RWPE2 (cell line): ENCODE results near the gene CHKB.

Experiments
- ATAC-seq: fragments of 200-7000 bp; cut with Tn5 transposase; 3 replicates; pipeline ENCODE4 v1.9.1; 2021; ENCODE audit warnings: low read depth
- DNase-seq: peaks from one replicate; pipeline ENCODE4 v3.0.0-alpha.2; 2020; ENCODE audit warnings: low spot score
- H3K27ac ChIP-seq: fragments of 450-650 bp; 2 replicates; pipeline ENCODE4 v1.5.1; 2017; ENCODE audit warnings: mild to moderate bottlenecking; ENCODE audit not compliant: poor library complexity, severe bottlenecking
- H3K27me3 ChIP-seq: fragments of 250-450 bp; sonication (Bioruptor Pico); 2 replicates; pipeline ENCODE4 v1.5.1; 2021; ENCODE audit warnings: mild to moderate bottlenecking, moderate library complexity; ENCODE audit not compliant: insufficient read depth, poor library complexity, severe bottlenecking
- H3K36me3 ChIP-seq: fragments of 250-450 bp; sonication (Bioruptor Pico); 2 replicates; pipeline ENCODE4 v1.5.1; 2020; ENCODE audit warnings: low read depth, mild to moderate bottlenecking, moderate library complexity
- H3K4me1 ChIP-seq: fragments of 250-450 bp; sonication (Bioruptor Pico); 2 replicates; pipeline ENCODE4 v1.5.1; 2021; ENCODE audit warnings: mild to moderate bottlenecking, moderate library complexity; ENCODE audit not compliant: insufficient read depth, poor library complexity, severe bottlenecking
- H3K4me3 ChIP-seq: fragments of 250-450 bp; sonication (Bioruptor Pico); 2 replicates; pipeline ENCODE4 v1.5.1; 2021; ENCODE audit warnings: mild to moderate bottlenecking, moderate library complexity; ENCODE audit not compliant: severe bottlenecking
- H3K9me3 ChIP-seq: fragments of 250-450 bp; sonication (Bioruptor Pico); 2 replicates; pipeline ENCODE4 v1.5.1; 2021; ENCODE audit warnings: mild to moderate bottlenecking, moderate library complexity; ENCODE audit not compliant: severe bottlenecking
- CTCF ChIP-seq: fragments of 450-650 bp; IDR thresholded peaks from one replicate; pipeline ENCODE4 v1.5.1; 2017; ENCODE audit warnings: mild to moderate bottlenecking, moderate library complexity; ENCODE audit not compliant: poor library complexity, severe bottlenecking

The CHKB gene

GRCh38 chr22:50585238-50585637, 2.6 kb upstream of the CHKB start:
- ATAC-seq: no peak

GRCh38 chr22:50584106-50585096, 1.8 kb upstream of the CHKB start:
- no peak for ATAC-seq
- peaks cover 4% of the 10 kb centered on the region for H3K4me1 ChIP-seq
- no peak for DNase-seq
- peaks cover 19% of the 10 kb centered on the region for H3K36me3 ChIP-seq
- no peaks in the 10 kb centered on the region for H3K9me3 ChIP-seq
- TF ChIP-seq CTCF: no peak
- no peak overlapping the region for H3K4me3 ChIP-seq
- H3K27me3 ChIP-seq: no peaks in the 10 kb centered on the region
- no peak overlapping the region for H3K27ac ChIP-seq

More at GRCh38 chr22:50585238-50585637, 2.6 kb upstream of the CHKB start:
- TF ChIP-seq CTCF: no peak
- Histone ChIP-seq H3K4me3 (no peak overlapping the region), H3K4me1 (peaks cover 4% of the 10 kb centered on the region), H3K27me3 (no peaks in the 10 kb centered on the region), H3K36me3 (peaks cover 13% of the 10 kb centered on the region), H3K9me3 (no peaks in the 10 kb centered on the region), H3K27ac (no peak overlapping the region)
- DNase-seq: no peak

- no peak for DNase-seq
- TF ChIP-seq CTCF: no peak
- Histone ChIP-seq H3K27ac (peak overlapping the region; percentile 69), H3K4me1 (peaks cover 4% of the 10 kb centered on the region), H3K9me3 (no peaks in the 10 kb centered on the region), H3K27me3 (no peaks in the 10 kb centered on the region), H3K4me3 (peak overlapping the region; percentile 79), H3K36me3 (peaks cover 27% of the 10 kb centered on the region)
- ATAC-seq: peak; percentile 39
These were observed 729 bp upstream of the CHKB start for GRCh38 chr22:50583294-50583861.

- ATAC-seq (no peak; the same call in 1 of the 3 replicates), DNase-seq (no peak)
- Histone ChIP-seq H3K36me3 (peaks cover 27% of the 10 kb centered on the region), H3K27ac (peak overlapping the region; percentile 69), H3K4me1 (peaks cover 4% of the 10 kb centered on the region), H3K4me3 (peak overlapping the region; percentile 79), H3K9me3 (no peaks in the 10 kb centered on the region), H3K27me3 (no peaks in the 10 kb centered on the region)
- no peak for TF ChIP-seq CTCF
These were observed 628 bp downstream of the CHKB start for GRCh38 chr22:50581950-50582492.
